Central memory CD4-positive, alpha-beta T cell (primary cell): ENCODE data around the gene SUSD6.
"Not testable (repeated sequence)": the region's sequence is repeated elsewhere in the genome, so short reads cannot be mapped to it uniquely, and the experiment has no call there.

Experiments used
- DNase-seq: peaks from one replicate; pipeline ENCODE4 v3.0.0; 2022

SUSD6 gene

GRCh38 chr14:69625299-69626131 lies 14.1 kb downstream of the SUSD6 start:
- peak; percentile 74 for DNase-seq

- no peak for DNase-seq
Observed at GRCh38 chr14:69626132-69626500, 14.7 kb downstream of the SUSD6 start.

- DNase-seq, result no peak
Observed at GRCh38 chr14:69629225-69630127, 18.1 kb downstream of the SUSD6 start.

DNA sequence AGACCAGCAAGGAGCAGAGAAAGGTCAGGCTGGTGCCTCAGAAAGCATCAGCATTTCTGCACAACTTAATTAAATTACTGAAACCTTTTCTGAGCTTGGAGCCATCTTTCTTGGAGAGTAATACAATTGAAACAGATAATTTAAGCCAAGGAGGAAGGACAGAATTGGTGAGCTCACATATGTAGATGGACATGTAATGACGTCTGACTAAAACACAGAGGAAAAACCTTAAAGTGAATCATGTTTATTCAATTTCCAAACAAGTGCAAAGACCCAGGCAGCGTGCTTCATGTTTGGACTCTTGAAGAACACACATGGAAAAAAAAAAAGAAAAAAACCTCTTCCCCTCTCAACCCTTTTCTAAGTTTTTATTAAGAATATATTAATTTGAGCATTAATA lies 19.0 kb downstream of the SUSD6 start:
- DNase-seq, result no peak

DNA sequence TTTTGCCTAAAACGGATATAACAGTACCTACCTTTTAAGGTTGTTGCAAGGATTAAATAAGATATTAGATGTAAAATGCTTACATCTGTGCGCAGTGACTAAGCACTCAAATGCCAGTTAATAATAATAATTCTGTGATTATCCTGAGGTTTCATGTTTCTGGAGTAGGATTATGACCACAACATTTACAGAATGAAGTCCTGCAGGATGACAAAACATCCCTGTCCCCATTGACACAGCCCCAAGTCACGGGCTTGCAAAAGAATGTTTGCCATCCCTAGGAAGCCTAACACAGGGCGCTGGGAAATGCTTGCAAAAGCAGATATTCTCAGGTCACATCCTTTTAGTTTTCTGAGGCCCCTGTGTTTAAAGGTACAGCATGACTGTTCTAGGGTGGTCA lies 20.1 kb downstream of the SUSD6 start:
- DNase-seq, result no peak

DNA sequence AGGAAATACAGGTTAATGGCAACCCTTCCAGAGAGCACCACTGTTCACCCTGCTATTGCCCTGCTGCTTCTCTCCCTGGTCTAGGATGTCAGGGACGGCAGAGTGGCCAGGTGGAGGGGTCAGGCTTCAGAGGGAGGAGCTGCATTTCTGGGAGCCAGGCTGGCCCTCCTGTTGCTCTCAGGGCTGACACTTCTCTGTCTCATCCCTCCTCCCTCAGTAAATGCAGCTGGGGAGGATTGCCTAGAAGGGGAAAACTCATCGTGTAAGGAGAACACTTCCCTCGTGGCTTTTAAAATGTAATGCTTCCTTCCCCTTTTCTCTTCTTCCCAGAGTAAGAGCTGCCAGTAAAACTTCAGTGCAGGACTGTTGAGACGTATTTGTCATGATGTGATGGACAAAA lies 20.8 kb downstream of the SUSD6 start:
- no peak for DNase-seq

- no peak for DNase-seq
Observed at GRCh38 chr14:69632593-69633151, 21.3 kb downstream of the SUSD6 start.

GRCh38 chr14:69633238-69633637 lies 21.8 kb downstream of the SUSD6 start:
- DNase-seq, result no peak

DNA sequence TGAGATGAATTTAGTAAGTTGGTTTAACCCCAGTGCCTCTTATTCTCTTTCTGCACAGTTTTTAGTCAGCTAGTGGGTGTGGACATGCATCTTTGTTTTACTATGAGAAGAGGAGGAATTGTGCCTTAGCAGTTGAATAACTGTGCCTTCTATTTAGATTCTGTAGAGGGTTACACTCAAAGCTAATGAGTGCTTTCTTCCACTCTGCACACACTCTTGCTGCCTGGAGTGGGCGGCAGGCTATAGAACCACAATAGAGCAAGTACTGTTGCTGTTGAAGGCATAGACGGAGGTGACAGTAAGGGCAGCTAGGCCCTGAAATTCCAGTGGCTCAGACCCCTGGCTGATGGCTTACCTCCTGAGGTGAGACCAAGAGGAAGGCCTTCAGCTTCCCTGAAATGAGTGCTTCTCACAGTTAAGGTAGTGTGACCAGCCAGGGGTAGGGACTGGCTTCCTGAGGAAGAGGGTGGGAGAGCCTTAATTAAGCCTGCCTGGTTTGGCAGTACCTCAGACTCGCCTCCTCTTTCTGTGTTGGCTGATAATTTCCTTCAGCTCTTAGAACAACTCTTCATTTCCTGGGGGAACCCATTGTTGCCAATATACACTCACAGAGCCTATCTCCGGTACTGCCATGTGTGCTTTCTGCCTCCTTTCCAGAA lies 24.7 kb downstream of the SUSD6 start:
- DNase-seq, result no peak

DNA sequence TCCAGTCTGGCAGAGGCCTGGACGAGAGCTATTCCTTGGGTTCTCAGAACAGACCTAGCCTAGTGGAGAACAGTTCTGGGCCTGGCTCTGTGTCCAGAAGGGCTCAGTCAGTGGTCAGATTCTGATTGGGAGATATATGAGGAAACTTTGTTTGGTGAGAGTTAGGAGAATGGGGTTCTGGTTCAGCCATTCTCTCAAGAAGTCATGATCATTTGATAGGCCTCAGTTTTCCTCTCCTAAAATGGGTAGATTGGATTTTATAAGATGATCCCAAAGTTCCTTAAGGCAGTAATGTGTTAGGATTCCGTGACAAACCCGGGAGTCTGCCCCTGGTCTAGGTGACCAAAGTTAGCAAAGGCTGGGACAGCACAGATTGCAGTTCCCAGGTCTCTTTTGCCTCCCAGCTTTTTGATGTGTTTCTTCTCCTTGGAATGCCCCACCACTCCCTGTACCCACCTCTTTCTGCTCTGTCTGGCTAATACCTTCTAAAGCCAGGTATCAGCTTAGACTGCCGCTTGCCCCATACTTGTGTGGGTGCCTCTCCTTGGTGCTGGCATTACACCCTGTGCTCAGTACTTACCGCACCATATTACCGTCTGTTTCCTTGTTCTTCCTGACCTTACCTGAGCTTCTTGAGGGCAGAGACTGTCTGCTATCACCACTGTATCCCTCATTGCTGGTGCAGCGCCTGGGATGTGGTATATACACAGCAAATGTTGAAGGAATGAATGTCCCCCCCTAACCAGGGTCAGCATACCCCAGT lies 25.5 kb downstream of the SUSD6 start:
- DNase-seq, result no peak

DNA sequence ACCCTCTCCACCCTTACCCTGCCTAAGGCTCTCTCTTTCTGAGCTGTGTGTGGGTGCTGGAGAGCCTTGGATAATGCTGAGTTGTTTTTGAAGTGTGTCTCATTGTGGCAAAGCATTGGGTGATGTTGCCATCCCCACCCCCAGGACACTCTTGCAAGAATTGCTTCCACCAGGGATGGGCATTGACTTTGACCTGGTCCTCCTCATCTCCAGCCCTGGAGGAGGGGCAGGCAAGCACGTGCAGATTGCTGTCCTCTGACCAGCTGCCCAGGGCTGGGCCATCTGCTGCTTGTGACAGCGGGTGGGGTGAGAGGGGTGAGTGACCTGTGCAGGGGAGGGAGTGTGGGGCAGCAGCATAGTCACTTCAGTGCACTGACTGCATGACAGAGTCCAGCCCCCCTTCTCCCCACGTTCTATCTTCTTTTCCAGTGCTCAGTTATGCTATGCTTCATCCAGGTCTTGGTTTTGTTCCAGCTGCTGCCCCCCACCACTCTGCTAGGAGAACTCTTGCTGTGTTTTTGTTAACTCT lies 26.2 kb downstream of the SUSD6 start:
- DNase-seq, result no peak

- DNase-seq, result no peak
Observed at GRCh38 chr14:69640931-69641330, 29.5 kb downstream of the SUSD6 start.

- DNase-seq, result not testable (repeated sequence)
Observed at GRCh38 chr14:69642212-69642793, 30.9 kb downstream of the SUSD6 start.

GRCh38 chr14:69643430-69644200 lies 32.2 kb downstream of the SUSD6 start:
- peak; percentile 24 for DNase-seq

- no peak for DNase-seq
Observed at GRCh38 chr14:69644814-69645213, 33.4 kb downstream of the SUSD6 start.

GRCh38 chr14:69647213-69647612 lies 35.8 kb downstream of the SUSD6 start:
- DNase-seq, result no peak

DNA sequence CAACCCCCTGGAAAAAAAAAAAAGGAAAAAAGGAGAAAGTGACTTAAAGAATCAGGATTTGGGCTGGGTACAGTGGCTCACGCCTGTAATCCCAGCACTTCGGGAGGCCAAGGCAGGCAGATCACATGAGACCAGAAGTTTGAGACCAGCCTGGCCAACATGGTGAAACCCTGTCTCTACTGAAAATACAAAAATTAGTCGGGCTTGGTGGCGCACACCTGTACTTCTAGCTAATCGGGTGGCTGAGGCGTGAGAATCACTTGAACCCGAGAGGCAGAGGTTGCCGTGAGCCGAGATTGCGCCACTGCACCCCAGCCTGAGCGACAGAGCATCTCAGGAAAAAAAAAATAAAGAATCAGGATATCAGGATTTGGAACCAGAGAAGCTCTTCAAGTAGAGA lies 36.2 kb downstream of the SUSD6 start:
- not testable (repeated sequence) for DNase-seq

- no peak for DNase-seq
Observed at GRCh38 chr14:69648480-69649451, 37.4 kb downstream of the SUSD6 start.

GRCh38 chr14:69650948-69651369 lies 39.6 kb downstream of the SUSD6 start:
- no peak for DNase-seq
